Measurements from ENCODE around the gene MYBL2.

The MYBL2 gene

GRCh38 chr20:43740642-43741041 is 73.7 kb downstream of the MYBL2 start:
- CTCF ChIA-PET = interaction anchor here (1.2 kb wide), 1 partner anchor 10 kb away, joined by 3 read pairs; no protein-coding TSS in a partner anchor
- Mint-ChIP-seq H3K36me3 (no peaks in the 10 kb centered on the region), H3K9me3 (no peaks in the 10 kb centered on the region), H3K27me3 (peaks cover 10% of the 10 kb centered on the region), H3K27ac (no peak overlapping the region), H3K4me3 (no peak overlapping the region), H3K4me1 (peaks cover 7% of the 10 kb centered on the region)
- DNase-seq = no peak

GRCh38 chr20:43744151-43744611 is 77.3 kb downstream of the MYBL2 start:
- Mint-ChIP-seq H3K36me3 (no peaks in the 10 kb centered on the region), H3K27me3 (peaks cover 10% of the 10 kb centered on the region), H3K9me3 (no peaks in the 10 kb centered on the region), H3K4me3 (no peak overlapping the region), H3K27ac (no peak overlapping the region), H3K4me1 (peaks cover 5% of the 10 kb centered on the region)
- CTCF ChIA-PET = interaction anchor here (1.0 kb wide), 1 partner anchor 206 kb away, joined by 3 read pairs; no protein-coding TSS in a partner anchor
- peak; percentile 32 for DNase-seq

- Mint-ChIP-seq H3K27ac (no peak overlapping the region), H3K9me3 (no peaks in the 10 kb centered on the region), H3K36me3 (no peaks in the 10 kb centered on the region), H3K27me3 (peaks cover 10% of the 10 kb centered on the region), H3K4me3 (no peak overlapping the region), H3K4me1 (peaks cover 12% of the 10 kb centered on the region)
- CTCF ChIA-PET = interaction anchor here (0.6 kb wide), 1 partner anchor 1559 kb away, joined by 3 read pairs; no protein-coding TSS in a partner anchor
- no peak for DNase-seq
These were observed 78.2 kb downstream of the MYBL2 start for GRCh38 chr20:43744966-43745730.

- Mint-ChIP-seq H3K27ac (no peak overlapping the region), H3K9me3 (no peaks in the 10 kb centered on the region), H3K36me3 (no peaks in the 10 kb centered on the region), H3K4me3 (no peak overlapping the region), H3K27me3 (peaks cover 10% of the 10 kb centered on the region), H3K4me1 (peaks cover 25% of the 10 kb centered on the region)
- no peak for DNase-seq
- CTCF ChIA-PET = interaction anchor here (0.6 to 1.3 kb wide), 2 partner anchors 75 to 346 kb away, joined by 3 to 4 read pairs; no protein-coding TSS in a partner anchor
These were observed 79.6 kb downstream of the MYBL2 start for GRCh38 chr20:43746344-43747137.

- H3K9me3 Mint-ChIP-seq = no peaks in the 10 kb centered on the region
These were observed 81.4 kb downstream of the MYBL2 start for GRCh38 chr20:43748274-43748673.

GRCh38 chr20:43749734-43750294 is 82.9 kb downstream of the MYBL2 start:
- CTCF ChIA-PET = interaction anchor here (0.6 to 5.4 kb wide), 32 partner anchors 10 to 341 kb away, joined by 3 to 81 read pairs (median 5); no protein-coding TSS in a partner anchor
- Mint-ChIP-seq H3K27ac (peak overlapping the region; percentile 64), H3K36me3 (peaks cover 4% of the 10 kb centered on the region), H3K27me3 (no peaks in the 10 kb centered on the region), H3K9me3 (peaks cover 7% of the 10 kb centered on the region), H3K4me1 (peaks cover 40% of the 10 kb centered on the region), H3K4me3 (no peak overlapping the region)
- peak; percentile 84 for DNase-seq

More at GRCh38 chr20:43748274-43748673, 81.4 kb downstream of the MYBL2 start:
- H3K4me1 Mint-ChIP-seq = peaks cover 40% of the 10 kb centered on the region
- no peak overlapping the region for H3K4me3 Mint-ChIP-seq
- CTCF ChIA-PET = interaction anchor here (0.7 to 5.4 kb wide), 7 partner anchors 11 to 342 kb away, joined by 3 to 81 read pairs (median 26); no protein-coding TSS in a partner anchor
- H3K36me3 Mint-ChIP-seq = no peaks in the 10 kb centered on the region
- DNase-seq = no peak
- peaks cover 10% of the 10 kb centered on the region for H3K27me3 Mint-ChIP-seq
- no peak overlapping the region for H3K27ac Mint-ChIP-seq

- Mint-ChIP-seq H3K9me3 (peaks cover 7% of the 10 kb centered on the region), H3K4me1 (peaks cover 40% of the 10 kb centered on the region)
- CTCF ChIA-PET = interaction anchor here (0.6 to 5.4 kb wide), 26 partner anchors 10 to 340 kb away, joined by 3 to 81 read pairs (median 5); no protein-coding TSS in a partner anchor
These were observed 83.9 kb downstream of the MYBL2 start for GRCh38 chr20:43750774-43751166.

GRCh38 chr20:43751167-43752050 is 84.5 kb downstream of the MYBL2 start:
- CTCF ChIA-PET = interaction anchor here (0.6 to 5.4 kb wide), 24 partner anchors 11 to 339 kb away, joined by 3 to 81 read pairs (median 5); no protein-coding TSS in a partner anchor
- Mint-ChIP-seq H3K9me3 (peaks cover 7% of the 10 kb centered on the region), H3K4me3 (no peak overlapping the region), H3K27me3 (no peaks in the 10 kb centered on the region), H3K4me1 (peaks cover 37% of the 10 kb centered on the region), H3K36me3 (peaks cover 4% of the 10 kb centered on the region), H3K27ac (peak overlapping the region; percentile 86)
- peak; percentile 66 for DNase-seq

More at GRCh38 chr20:43750774-43751166, 83.9 kb downstream of the MYBL2 start:
- no peak for DNase-seq
- Mint-ChIP-seq H3K4me3 (no peak overlapping the region), H3K36me3 (peaks cover 4% of the 10 kb centered on the region), H3K27ac (peak overlapping the region; percentile 86), H3K27me3 (no peaks in the 10 kb centered on the region)

GRCh38 chr20:43752051-43752360 is 85.1 kb downstream of the MYBL2 start:
- Mint-ChIP-seq H3K27ac (peak overlapping the region; percentile 86), H3K4me1 (peaks cover 36% of the 10 kb centered on the region), H3K36me3 (peaks cover 4% of the 10 kb centered on the region), H3K9me3 (peaks cover 7% of the 10 kb centered on the region), H3K4me3 (no peak overlapping the region), H3K27me3 (no peaks in the 10 kb centered on the region)
- no peak for DNase-seq
- CTCF ChIA-PET = interaction anchor here (0.7 to 5.4 kb wide), 10 partner anchors 59 to 328 kb away, joined by 3 to 81 read pairs (median 7); no protein-coding TSS in a partner anchor

- Mint-ChIP-seq H3K4me1 (peaks cover 36% of the 10 kb centered on the region), H3K27ac (peak overlapping the region; percentile 73), H3K4me3 (no peak overlapping the region), H3K36me3 (peaks cover 4% of the 10 kb centered on the region), H3K27me3 (no peaks in the 10 kb centered on the region), H3K9me3 (peaks cover 7% of the 10 kb centered on the region)
- CTCF ChIA-PET = interaction anchor here (1.0 to 5.4 kb wide), 3 partner anchors 68 to 92 kb away, joined by 3 to 65 read pairs (median 47); no protein-coding TSS in a partner anchor
- peak; percentile 34 for DNase-seq
These were observed 85.8 kb downstream of the MYBL2 start for GRCh38 chr20:43752561-43753301.

- no peak overlapping the region for H3K4me3 Mint-ChIP-seq
- CTCF ChIA-PET = interaction anchor here (0.6 to 1.9 kb wide), 2 partner anchors 30 to 85 kb away, joined by 3 to 7 read pairs; no protein-coding TSS in a partner anchor
These were observed 88.5 kb downstream of the MYBL2 start for GRCh38 chr20:43755390-43755789.

GRCh38 chr20:43755851-43756250 is 88.9 kb downstream of the MYBL2 start:
- DNase-seq = no peak
- CTCF ChIA-PET = interaction anchor here (1.2 kb wide), 1 partner anchor 84 kb away, joined by 4 read pairs; no protein-coding TSS in a partner anchor
- H3K27ac Mint-ChIP-seq = no peak overlapping the region

More at GRCh38 chr20:43755390-43755789, 88.5 kb downstream of the MYBL2 start:
- Mint-ChIP-seq H3K4me1 (peaks cover 26% of the 10 kb centered on the region), H3K36me3 (peaks cover 4% of the 10 kb centered on the region), H3K9me3 (peaks cover 7% of the 10 kb centered on the region), H3K27me3 (no peaks in the 10 kb centered on the region), H3K27ac (no peak overlapping the region)
- no peak for DNase-seq

More at GRCh38 chr20:43755851-43756250, 88.9 kb downstream of the MYBL2 start:
- Mint-ChIP-seq H3K4me3 (no peak overlapping the region), H3K4me1 (peaks cover 22% of the 10 kb centered on the region), H3K27me3 (no peaks in the 10 kb centered on the region), H3K36me3 (peaks cover 4% of the 10 kb centered on the region), H3K9me3 (peaks cover 7% of the 10 kb centered on the region)
